Lower lobe of right lung (tissue), 2 donors: ENCODE data around the gene TENM4. TPM values are rescaled to one million over a fixed set of nuclear protein-coding genes. Genes with fewer than 3 reads are reported as not detected.

Experiments used
- ATAC-seq, 2 donors: fragments of 200-7000 bp; cut with Tn5 transposase; one replicate each; pipeline ENCODE4 v1.9.1; 2020 to 2022; ENCODE audit warnings: mild to moderate bottlenecking in 2 of 2, moderate library complexity in 2 of 2
- DNase-seq: peaks from one replicate; pipeline ENCODE4 v3.0.0-alpha.2; 2020
- H3K27ac ChIP-seq: fragments of 200-600 bp; one replicate; pipeline ENCODE4 v1.8.0; 2022
- H3K27me3 ChIP-seq: fragments of 200-600 bp; one replicate; pipeline ENCODE4 v1.8.0; 2022; ENCODE audit warnings: low read depth
- H3K36me3 ChIP-seq: fragments of 200-600 bp; one replicate; pipeline ENCODE4 v1.8.0; 2022; ENCODE audit warnings: mild to moderate bottlenecking
- H3K4me1 ChIP-seq: fragments of 200-600 bp; one replicate; pipeline ENCODE4 v1.8.0; 2022
- H3K4me3 ChIP-seq: fragments of 200-600 bp; one replicate; pipeline ENCODE4 v1.8.0; 2022; ENCODE audit warnings: mild to moderate bottlenecking
- H3K9me3 ChIP-seq: fragments of 200-600 bp; one replicate; pipeline ENCODE4 v1.8.0; 2022
- intact Hi-C: fragments of 100-400 bp; cut with DNase I; formaldehyde crosslinking; loops from one replicate; pipeline ENCODE4 v1.11.0; 2022
- total RNA-seq: library from RNA; stranded (reverse); fragmentation: NEBNext Ultra II Directional; extraction: Animal tissue kit (Norgen Biotek cat#: 25700); gene quantifications from one replicate; pipeline ENCODE4 v1.2.1, GENCODE V29; 2021
- TF ChIP-seq, protein P1 (sequence below): fragments of 200-600 bp; IDR thresholded peaks from one replicate; pipeline ENCODE4 v1.8.0; 2022; ENCODE audit warnings: antibody characterized with exemption, mild to moderate bottlenecking
- donor health status: DM: no; HTN: yes; CAD: no; lungs with severe emphysema.

The TENM4 gene
- total RNA-seq, 1 donor from 2014 or later, result 1.1 TPM

DNA sequence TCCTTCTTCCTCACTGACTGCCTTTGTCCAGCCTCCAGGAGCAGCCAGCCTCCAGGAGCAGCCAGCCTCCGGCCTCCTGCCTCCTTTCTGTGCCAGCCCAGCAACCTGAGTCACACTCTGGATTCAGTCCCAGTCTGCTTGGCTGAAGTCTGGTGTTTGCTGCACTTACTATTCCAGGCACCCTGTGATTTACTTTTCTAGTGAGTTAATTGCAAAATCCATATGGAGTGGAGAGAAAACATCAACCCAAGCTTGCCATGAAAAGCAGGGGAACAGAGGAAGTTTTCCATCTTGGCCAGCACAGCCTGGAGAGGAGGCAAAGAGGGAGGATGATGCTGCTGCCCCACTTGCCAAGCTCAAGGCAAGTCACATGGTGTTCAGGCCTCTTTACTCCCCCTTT, 400.5 kb downstream of the TENM4 start:
- no peak overlapping the region for H3K4me3 ChIP-seq
- intact Hi-C loops, result no loop called here
- TF ChIP-seq, protein P1, sequence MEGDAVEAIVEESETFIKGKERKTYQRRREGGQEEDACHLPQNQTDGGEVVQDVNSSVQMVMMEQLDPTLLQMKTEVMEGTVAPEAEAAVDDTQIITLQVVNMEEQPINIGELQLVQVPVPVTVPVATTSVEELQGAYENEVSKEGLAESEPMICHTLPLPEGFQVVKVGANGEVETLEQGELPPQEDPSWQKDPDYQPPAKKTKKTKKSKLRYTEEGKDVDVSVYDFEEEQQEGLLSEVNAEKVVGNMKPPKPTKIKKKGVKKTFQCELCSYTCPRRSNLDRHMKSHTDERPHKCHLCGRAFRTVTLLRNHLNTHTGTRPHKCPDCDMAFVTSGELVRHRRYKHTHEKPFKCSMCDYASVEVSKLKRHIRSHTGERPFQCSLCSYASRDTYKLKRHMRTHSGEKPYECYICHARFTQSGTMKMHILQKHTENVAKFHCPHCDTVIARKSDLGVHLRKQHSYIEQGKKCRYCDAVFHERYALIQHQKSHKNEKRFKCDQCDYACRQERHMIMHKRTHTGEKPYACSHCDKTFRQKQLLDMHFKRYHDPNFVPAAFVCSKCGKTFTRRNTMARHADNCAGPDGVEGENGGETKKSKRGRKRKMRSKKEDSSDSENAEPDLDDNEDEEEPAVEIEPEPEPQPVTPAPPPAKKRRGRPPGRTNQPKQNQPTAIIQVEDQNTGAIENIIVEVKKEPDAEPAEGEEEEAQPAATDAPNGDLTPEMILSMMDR, result no peak
- ATAC-seq (no peak), DNase-seq (no peak)
- no peak overlapping the region for H3K27ac ChIP-seq
- H3K4me1 ChIP-seq, result no peaks in the 10 kb centered on the region
- no peaks in the 10 kb centered on the region for H3K9me3 ChIP-seq
- no peaks in the 10 kb centered on the region for H3K27me3 ChIP-seq
- no peaks in the 10 kb centered on the region for H3K36me3 ChIP-seq

DNA sequence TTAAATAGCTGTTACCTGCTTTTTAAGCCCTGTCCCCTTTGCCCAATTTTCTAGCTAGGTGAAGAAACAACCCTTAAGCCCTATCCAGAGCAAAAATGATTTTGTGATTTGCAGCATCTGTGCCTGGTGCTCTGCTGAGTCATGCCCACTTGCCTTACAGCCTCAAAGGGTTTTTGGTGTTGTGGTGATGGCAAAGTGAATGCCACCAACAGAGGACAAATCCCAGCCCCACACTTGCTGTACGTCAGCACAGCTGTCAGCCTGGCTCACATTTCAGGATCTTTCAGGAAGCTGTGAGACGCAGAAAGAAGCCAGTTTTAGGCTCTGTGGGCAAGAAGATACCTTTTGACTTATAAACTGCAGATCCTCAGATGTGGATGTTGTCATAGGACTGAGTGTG, 401.7 kb downstream of the TENM4 start:
- intact Hi-C loops, result no loop called here
- Histone ChIP-seq H3K4me3 (no peak overlapping the region), H3K36me3 (no peaks in the 10 kb centered on the region), H3K27ac (no peak overlapping the region), H3K9me3 (no peaks in the 10 kb centered on the region), H3K27me3 (no peaks in the 10 kb centered on the region), H3K4me1 (no peaks in the 10 kb centered on the region)
- TF ChIP-seq, protein P1, result no peak
- ATAC-seq, result no peak
- no peak for DNase-seq

DNA sequence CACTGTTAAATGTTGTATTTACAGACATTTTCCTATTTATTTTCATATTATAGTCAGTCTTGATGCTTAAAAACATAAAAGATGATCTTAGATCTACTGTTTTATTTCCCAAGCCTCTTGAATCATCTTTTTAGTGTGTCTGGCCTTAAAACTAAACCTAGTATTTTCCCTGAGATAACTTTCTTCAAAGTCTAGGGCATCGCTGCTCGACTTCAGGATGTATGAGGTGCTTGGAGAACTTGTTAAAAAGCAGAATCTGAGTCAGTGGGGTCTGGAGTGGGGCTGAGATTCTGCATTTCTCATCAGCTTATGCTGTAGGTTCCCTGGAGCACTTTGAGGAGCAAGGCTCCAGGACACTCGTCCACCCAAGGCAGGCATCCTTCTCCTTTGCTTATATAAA, 404.9 kb downstream of the TENM4 start:
- TF ChIP-seq, protein P1, result no peak
- H3K27ac ChIP-seq, result no peak overlapping the region
- H3K27me3 ChIP-seq, result peaks cover 5% of the 10 kb centered on the region
- ATAC-seq, result no peak
- H3K36me3 ChIP-seq, result no peaks in the 10 kb centered on the region
- H3K4me1 ChIP-seq, result no peaks in the 10 kb centered on the region
- no peak overlapping the region for H3K4me3 ChIP-seq
- no peak for DNase-seq
- intact Hi-C loops, result no loop called here
- H3K9me3 ChIP-seq, result no peaks in the 10 kb centered on the region

GRCh38 chr11:79033833-79034232, 407.0 kb downstream of the TENM4 start:
- no peaks in the 10 kb centered on the region for H3K9me3 ChIP-seq
- H3K36me3 ChIP-seq, result no peaks in the 10 kb centered on the region
- DNase-seq (no peak), ATAC-seq (no peak)
- H3K4me3 ChIP-seq, result no peak overlapping the region
- H3K27me3 ChIP-seq, result peaks cover 14% of the 10 kb centered on the region
- TF ChIP-seq, protein P1, result no peak
- H3K27ac ChIP-seq, result no peak overlapping the region
- intact Hi-C loops, result no loop called here
- H3K4me1 ChIP-seq, result no peaks in the 10 kb centered on the region

- ATAC-seq, result no peak
- H3K27me3 ChIP-seq, result peaks cover 14% of the 10 kb centered on the region
- H3K4me3 ChIP-seq, result no peak overlapping the region
Observed at GRCh38 chr11:79030448-79030847, 410.4 kb downstream of the TENM4 start.

More at GRCh38 chr11:79030448-79030847, 410.4 kb downstream of the TENM4 start:
- no peaks in the 10 kb centered on the region for H3K9me3 ChIP-seq
- no peaks in the 10 kb centered on the region for H3K4me1 ChIP-seq
- intact Hi-C loops, result no loop called here
- TF ChIP-seq, protein P1, result no peak
- H3K27ac ChIP-seq, result no peak overlapping the region
- DNase-seq, result no peak
- H3K36me3 ChIP-seq, result no peaks in the 10 kb centered on the region
